MM.1S (cell line): ENCODE results near the gene TM4SF18.

Experiments used
- EZH2 ChIP-seq: fragments of 300-600 bp; sonication (generic); optimal IDR thresholded peaks from 2 replicates; pipeline ENCODE3; 2017; ENCODE audit warnings: low read depth, mild to moderate bottlenecking, antibody characterized with exemption, low read length, mixed read lengths
- EZH2phosphoT487 ChIP-seq: fragments of 300-600 bp; sonication (generic); IDR thresholded peaks from 2 replicates; pipeline ENCODE4 v1.6.1; 2018; ENCODE audit warnings: antibody characterized with exemption, low read length
- TF ChIP-seq, protein P1 (sequence below): fragments of 300-600 bp; sonication (generic); IDR thresholded peaks from 2 replicates; pipeline ENCODE4 v1.5.1; 2016; ENCODE audit warnings: antibody characterized with exemption, low read length, mixed read lengths

DNA sequence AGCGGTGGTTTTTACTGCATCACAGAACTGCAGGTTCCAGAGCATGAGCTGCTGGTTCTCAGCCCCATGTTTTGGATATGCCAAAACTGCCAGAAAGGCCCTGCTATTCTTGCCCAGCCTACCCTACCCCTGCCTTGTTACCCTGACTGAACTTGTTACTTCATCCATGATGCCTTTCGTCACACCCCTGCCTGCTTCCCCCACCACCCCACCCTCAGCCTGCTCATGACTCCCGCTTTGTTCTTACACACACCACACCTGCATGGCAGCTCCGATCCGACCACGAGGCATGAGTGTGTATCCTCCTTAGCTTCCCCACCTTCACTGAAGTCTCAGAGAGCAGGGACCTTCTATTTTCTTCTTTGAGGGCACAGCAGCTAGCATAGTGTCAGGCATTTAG lies 49.1 kb upstream of the TM4SF18 start:
- no peak for TF ChIP-seq EZH2phosphoT487
- TF ChIP-seq, protein P1, sequence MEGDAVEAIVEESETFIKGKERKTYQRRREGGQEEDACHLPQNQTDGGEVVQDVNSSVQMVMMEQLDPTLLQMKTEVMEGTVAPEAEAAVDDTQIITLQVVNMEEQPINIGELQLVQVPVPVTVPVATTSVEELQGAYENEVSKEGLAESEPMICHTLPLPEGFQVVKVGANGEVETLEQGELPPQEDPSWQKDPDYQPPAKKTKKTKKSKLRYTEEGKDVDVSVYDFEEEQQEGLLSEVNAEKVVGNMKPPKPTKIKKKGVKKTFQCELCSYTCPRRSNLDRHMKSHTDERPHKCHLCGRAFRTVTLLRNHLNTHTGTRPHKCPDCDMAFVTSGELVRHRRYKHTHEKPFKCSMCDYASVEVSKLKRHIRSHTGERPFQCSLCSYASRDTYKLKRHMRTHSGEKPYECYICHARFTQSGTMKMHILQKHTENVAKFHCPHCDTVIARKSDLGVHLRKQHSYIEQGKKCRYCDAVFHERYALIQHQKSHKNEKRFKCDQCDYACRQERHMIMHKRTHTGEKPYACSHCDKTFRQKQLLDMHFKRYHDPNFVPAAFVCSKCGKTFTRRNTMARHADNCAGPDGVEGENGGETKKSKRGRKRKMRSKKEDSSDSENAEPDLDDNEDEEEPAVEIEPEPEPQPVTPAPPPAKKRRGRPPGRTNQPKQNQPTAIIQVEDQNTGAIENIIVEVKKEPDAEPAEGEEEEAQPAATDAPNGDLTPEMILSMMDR: no peak
- TF ChIP-seq EZH2: no peak
